CD8-positive, alpha-beta memory T cell (primary cell): ENCODE measurements around the gene WFS1. TPM values are rescaled to one million over a fixed set of nuclear protein-coding genes. Genes with fewer than 3 reads are reported as not detected.

Experiments
- CTCF ChIA-PET: fragments of 350-600 bp; sonication (Branson Sonifier 250); formaldehyde crosslinking; loops from one replicate; lab custom pipeline; 2021; ENCODE audit warnings: antibody characterized with exemption; lab: Charles Lee
- POLR2A ChIA-PET: fragments of 350-600 bp; sonication (Branson Sonifier 250); formaldehyde crosslinking; loops from one replicate; lab custom pipeline; 2021; ENCODE audit warnings: antibody characterized with exemption; lab: Charles Lee
- DNase-seq, 5 donors: peaks; one replicate each; pipeline versions ENCODE4 v3.0.0 to v3.0.0-alpha.2; 2020 to 2022; ENCODE audit warnings: mixed read lengths in 1 of 5
- H3K27ac ChIP-seq: one replicate; pipeline ENCODE4 v1.7.0; 2013; ENCODE audit warnings: low read depth, mild to moderate bottlenecking, low read length, moderate library complexity
- H3K27me3 ChIP-seq: 2 replicates; pipeline ENCODE4 v1.7.0; 2013; ENCODE audit warnings: low read length, mild to moderate bottlenecking; ENCODE audit not compliant: insufficient read depth, poor library complexity, severe bottlenecking
- H3K36me3 ChIP-seq: 2 replicates; pipeline ENCODE4 v1.7.0; 2013; ENCODE audit warnings: mild to moderate bottlenecking, low read length, moderate library complexity; ENCODE audit not compliant: insufficient read depth
- H3K4me1 ChIP-seq: 2 replicates; pipeline ENCODE4 v1.7.0; 2013; ENCODE audit warnings: mild to moderate bottlenecking, low read length, moderate library complexity; ENCODE audit not compliant: insufficient read depth
- H3K4me3 ChIP-seq: 2 replicates; pipeline ENCODE4 v1.7.0; 2013; ENCODE audit warnings: mild to moderate bottlenecking, low read length
- H3K9me3 ChIP-seq: 2 replicates; pipeline ENCODE4 v1.7.0; 2013; ENCODE audit warnings: mild to moderate bottlenecking, low read length
- H3K27ac Mint-ChIP-seq, 8 donors: one replicate each; pipeline ENCODE4 v1.8.0; 2020 to 2021; ENCODE audit warnings: mixed read lengths in 8 of 8, mild to moderate bottlenecking in 6 of 8, inconsistent platforms in 3 of 8, moderate library complexity in 3 of 8
- H3K27me3 Mint-ChIP-seq, 2 donors: one replicate each; pipeline ENCODE4 v1.8.0; 2020 to 2021; ENCODE audit warnings: mixed read lengths in 2 of 2, mild to moderate bottlenecking in 1 of 2, moderate library complexity in 1 of 2
- H3K36me3 Mint-ChIP-seq, 3 donors: one replicate each; pipeline ENCODE4 v1.8.0; 2020 to 2021; ENCODE audit warnings: mixed read lengths in 3 of 3, inconsistent platforms in 1 of 3, mild to moderate bottlenecking in 1 of 3
- H3K4me1 Mint-ChIP-seq, 3 donors: one replicate each; pipeline ENCODE4 v1.8.0; 2020 to 2021; ENCODE audit warnings: mixed read lengths in 3 of 3, inconsistent platforms in 1 of 3, mild to moderate bottlenecking in 1 of 3
- H3K4me3 Mint-ChIP-seq, 7 donors: one replicate each; pipeline ENCODE4 v1.8.0; 2020 to 2021; ENCODE audit warnings: mixed read lengths in 7 of 7, mild to moderate bottlenecking in 6 of 7, moderate library complexity in 4 of 7, inconsistent platforms in 2 of 7
- H3K9me3 Mint-ChIP-seq, 5 donors: one replicate each; pipeline ENCODE4 v1.8.0; 2020 to 2022; ENCODE audit warnings: mixed read lengths in 5 of 5, mild to moderate bottlenecking in 3 of 5, moderate library complexity in 2 of 5, inconsistent platforms in 1 of 5
- polyA plus RNA-seq: library from polyadenylated mRNA; unstranded; fragments of 300-500 nt; fragmentation: Illumina TruSeq; gene quantifications from one replicate; pipeline ENCODE4 v1.2.3, GENCODE V29; 2021
- total RNA-seq, 2 experiments: library from RNA; stranded (reverse); gene quantifications; one replicate each; pipeline ENCODE4 v1.2.3, GENCODE V29; 2021

Gene WFS1
- total and polyA plus RNA-seq, 3 experiments from 2014 or later: 3.4 to 5.1 (median 5.1) TPM

- Histone ChIP-seq H3K27ac (no peak overlapping the region), H3K27me3 (no peaks in the 10 kb centered on the region), H3K4me1 (no peaks in the 10 kb centered on the region), H3K9me3 (no peaks in the 10 kb centered on the region), H3K36me3 (no peaks in the 10 kb centered on the region), H3K4me3 (no peak overlapping the region)
- Mint-ChIP-seq H3K9me3 (peaks cover 0 to 2% (median 0%) of the 10 kb centered on the region in 5 donors), H3K27ac (no peak overlapping the region), H3K36me3 (no peaks in the 10 kb centered on the region), H3K4me3 (no peak overlapping the region), H3K4me1 (no peaks in the 10 kb centered on the region), H3K27me3 (peaks cover 14 to 57% of the 10 kb centered on the region in 2 donors)
- DNase-seq: no peak
- CTCF ChIA-PET: interaction anchor here (1.0 kb wide), 1 partner anchor 71 kb away, joined by 4 read pairs; no protein-coding TSS in a partner anchor
- POLR2A ChIA-PET: no interaction called here
Measured at GRCh38 chr4:6321361-6321760, 51.7 kb downstream of the WFS1 start.

GRCh38 chr4:6322067-6322760 lies 52.6 kb downstream of the WFS1 start:
- Mint-ChIP-seq H3K4me3 (no peak overlapping the region), H3K27me3 (peaks cover 12 to 60% of the 10 kb centered on the region in 2 donors), H3K27ac (no peak overlapping the region), H3K9me3 (peaks cover 0 to 2% (median 0%) of the 10 kb centered on the region in 5 donors), H3K4me1 (no peaks in the 10 kb centered on the region), H3K36me3 (no peaks in the 10 kb centered on the region)
- CTCF ChIA-PET: no interaction called here
- no peaks in the 10 kb centered on the region for H3K9me3 ChIP-seq
- POLR2A ChIA-PET: no interaction called here
- DNase-seq: no peak
- H3K36me3 ChIP-seq: no peaks in the 10 kb centered on the region
- no peaks in the 10 kb centered on the region for H3K4me1 ChIP-seq
- H3K4me3 ChIP-seq: no peak overlapping the region
- no peaks in the 10 kb centered on the region for H3K27me3 ChIP-seq
- H3K27ac ChIP-seq: no peak overlapping the region

- POLR2A ChIA-PET: no interaction called here
- H3K9me3 ChIP-seq: no peaks in the 10 kb centered on the region
- no peaks in the 10 kb centered on the region for H3K4me1 Mint-ChIP-seq
- H3K27ac Mint-ChIP-seq: no peak overlapping the region
- no peak overlapping the region for H3K27ac ChIP-seq
- no peaks in the 10 kb centered on the region for H3K4me1 ChIP-seq
- H3K4me3 Mint-ChIP-seq: no peak overlapping the region
- H3K27me3 Mint-ChIP-seq: peaks cover 12 to 59% of the 10 kb centered on the region in 2 donors
- peaks cover 0 to 2% (median 0%) of the 10 kb centered on the region in 5 donors for H3K9me3 Mint-ChIP-seq
- CTCF ChIA-PET: interaction anchor here (11.2 kb wide), 1 partner anchor 73 kb away, joined by 205 read pairs; no protein-coding TSS in a partner anchor
- no peaks in the 10 kb centered on the region for H3K36me3 ChIP-seq
- DNase-seq: no peak
- H3K4me3 ChIP-seq: no peak overlapping the region
- no peaks in the 10 kb centered on the region for H3K27me3 ChIP-seq
- H3K36me3 Mint-ChIP-seq: no peaks in the 10 kb centered on the region
Measured at GRCh38 chr4:6322761-6323566, 53.3 kb downstream of the WFS1 start.

- Histone ChIP-seq H3K27ac (no peak overlapping the region), H3K27me3 (no peaks in the 10 kb centered on the region), H3K4me3 (no peak overlapping the region), H3K9me3 (no peaks in the 10 kb centered on the region), H3K4me1 (no peaks in the 10 kb centered on the region), H3K36me3 (no peaks in the 10 kb centered on the region)
- Mint-ChIP-seq H3K27ac (no peak overlapping the region), H3K36me3 (no peaks in the 10 kb centered on the region), H3K4me1 (no peaks in the 10 kb centered on the region), H3K9me3 (peaks cover 0 to 2% (median 0%) of the 10 kb centered on the region in 5 donors), H3K27me3 (peaks cover 9 to 55% of the 10 kb centered on the region in 2 donors), H3K4me3 (no peak overlapping the region)
- DNase-seq: no peak
- ChIA-PET POLR2A (no interaction called here), CTCF (interaction anchor here (0.8 to 11.2 kb wide), 2 partner anchors 75 to 329 kb away, joined by 3 to 205 read pairs; no protein-coding TSS in a partner anchor)
Measured at GRCh38 chr4:6324461-6324998, 54.9 kb downstream of the WFS1 start.

GRCh38 chr4:6324999-6325787 lies 55.5 kb downstream of the WFS1 start:
- CTCF ChIA-PET: interaction anchor here (3.2 to 11.2 kb wide), 2 partner anchors 75 to 327 kb away, joined by 35 to 205 read pairs; no protein-coding TSS in a partner anchor
- no peak overlapping the region for H3K27ac Mint-ChIP-seq
- DNase-seq: no peak
- H3K27ac ChIP-seq: no peak overlapping the region
- H3K36me3 Mint-ChIP-seq: no peaks in the 10 kb centered on the region
- peaks cover 0 to 2% (median 0%) of the 10 kb centered on the region in 5 donors for H3K9me3 Mint-ChIP-seq
- H3K4me3 Mint-ChIP-seq: no peak overlapping the region
- no peaks in the 10 kb centered on the region for H3K27me3 ChIP-seq
- no peak overlapping the region for H3K4me3 ChIP-seq
- H3K27me3 Mint-ChIP-seq: peaks cover 11 to 51% of the 10 kb centered on the region in 2 donors
- POLR2A ChIA-PET: no interaction called here
- no peaks in the 10 kb centered on the region for H3K36me3 ChIP-seq
- H3K4me1 Mint-ChIP-seq: no peaks in the 10 kb centered on the region
- no peaks in the 10 kb centered on the region for H3K4me1 ChIP-seq
- H3K9me3 ChIP-seq: no peaks in the 10 kb centered on the region

- peaks cover 13 to 49% of the 10 kb centered on the region in 2 donors for H3K27me3 Mint-ChIP-seq
- CTCF ChIA-PET: interaction anchor here (2.6 to 11.2 kb wide), 3 partner anchors 66 to 328 kb away, joined by 9 to 205 read pairs (median 35); no protein-coding TSS in a partner anchor
Measured at GRCh38 chr4:6325788-6326290, 56.2 kb downstream of the WFS1 start.

GRCh38 chr4:6326312-6327060 lies 56.8 kb downstream of the WFS1 start:
- ChIA-PET CTCF (interaction anchor here (1.1 to 11.2 kb wide), 11 partner anchors 12 to 328 kb away, joined by 3 to 205 read pairs (median 8); partner anchors contain the start of gene WFS1), POLR2A (no interaction called here)
- H3K36me3 Mint-ChIP-seq: no peaks in the 10 kb centered on the region
- H3K4me1 Mint-ChIP-seq: no peaks in the 10 kb centered on the region
- H3K9me3 Mint-ChIP-seq: no peaks in the 10 kb centered on the region
- H3K4me1 ChIP-seq: no peaks in the 10 kb centered on the region
- H3K4me3 ChIP-seq: no peak overlapping the region
- DNase-seq: no peak
- H3K36me3 ChIP-seq: no peaks in the 10 kb centered on the region
- H3K27me3 ChIP-seq: no peaks in the 10 kb centered on the region
- H3K27ac ChIP-seq: no peak overlapping the region
- H3K27me3 Mint-ChIP-seq: peaks cover 13 to 51% of the 10 kb centered on the region in 2 donors
- no peak overlapping the region for H3K27ac Mint-ChIP-seq
- H3K4me3 Mint-ChIP-seq: no peak overlapping the region
- no peaks in the 10 kb centered on the region for H3K9me3 ChIP-seq

More at GRCh38 chr4:6325788-6326290, 56.2 kb downstream of the WFS1 start:
- H3K4me1 Mint-ChIP-seq: no peaks in the 10 kb centered on the region
- Histone ChIP-seq H3K4me3 (no peak overlapping the region), H3K9me3 (no peaks in the 10 kb centered on the region), H3K27ac (no peak overlapping the region), H3K4me1 (no peaks in the 10 kb centered on the region), H3K27me3 (no peaks in the 10 kb centered on the region), H3K36me3 (no peaks in the 10 kb centered on the region)
- no peak for DNase-seq
- H3K27ac Mint-ChIP-seq: no peak overlapping the region
- H3K4me3 Mint-ChIP-seq: no peak overlapping the region
- POLR2A ChIA-PET: no interaction called here
- H3K9me3 Mint-ChIP-seq: peaks cover 0 to under 1% (median 0%) of the 10 kb centered on the region in 5 donors
- no peaks in the 10 kb centered on the region for H3K36me3 Mint-ChIP-seq
